ENCODE measurements around the gene SMYD1.

SMYD1 gene

DNA sequence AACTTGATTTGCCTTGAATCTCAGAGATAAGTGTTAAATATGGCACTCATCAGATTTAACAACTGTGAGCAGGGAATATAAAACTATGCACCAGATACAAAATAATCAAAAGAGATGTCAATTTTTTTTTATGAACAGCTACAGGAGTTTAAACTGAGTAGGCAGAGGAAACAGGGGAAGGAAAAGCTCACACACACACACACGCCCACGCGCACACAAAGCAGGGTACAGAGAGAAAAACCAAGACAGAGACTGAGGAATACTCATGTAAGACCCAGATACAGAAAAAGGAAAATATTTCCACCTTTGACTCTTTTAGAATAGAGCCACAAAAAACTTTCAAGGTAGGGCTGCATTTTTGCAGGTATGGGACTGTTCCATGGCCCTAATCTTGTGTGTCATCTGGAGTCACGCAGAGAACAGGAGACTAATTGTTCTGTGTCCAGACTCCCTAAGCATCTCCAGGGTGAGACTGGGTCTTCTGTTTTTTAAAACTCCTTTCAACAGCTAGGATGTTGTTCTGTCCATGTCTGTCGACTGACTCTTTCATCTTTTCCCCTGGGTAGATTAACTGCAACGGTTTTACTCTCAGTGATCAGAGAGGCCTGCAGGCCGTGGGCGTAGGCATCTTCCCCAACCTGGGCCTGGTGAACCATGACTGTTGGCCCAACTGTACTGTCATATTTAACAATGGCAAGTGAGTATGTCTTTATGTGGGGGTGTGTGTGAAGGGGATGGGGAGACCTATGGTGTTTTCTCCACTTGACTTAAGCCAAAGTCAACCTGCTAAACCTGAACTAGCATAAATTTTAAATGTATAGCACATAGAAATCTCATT, 23.0 kb downstream of the SMYD1 start:
- no peak for DNase-seq

DNA sequence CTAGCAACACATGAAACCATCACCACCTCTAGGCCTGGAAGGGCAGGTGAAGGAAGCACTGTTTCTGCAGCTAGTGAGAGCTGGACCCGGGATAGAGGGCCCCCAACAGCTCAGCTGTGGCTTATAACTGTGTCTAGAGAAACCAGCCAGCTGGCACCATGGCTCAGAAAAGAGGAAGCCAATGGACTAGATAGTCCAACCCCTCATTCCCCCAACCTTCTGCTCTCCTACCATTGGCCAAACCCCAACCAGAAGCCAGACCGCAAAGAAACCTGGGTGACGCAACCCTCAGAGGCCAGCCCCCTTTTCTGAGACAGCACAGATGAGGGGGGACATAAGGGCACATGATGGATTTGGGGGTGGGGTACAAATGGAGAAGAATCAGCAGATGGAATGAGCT, 24.3 kb downstream of the SMYD1 start:
- no peak for DNase-seq

DNA sequence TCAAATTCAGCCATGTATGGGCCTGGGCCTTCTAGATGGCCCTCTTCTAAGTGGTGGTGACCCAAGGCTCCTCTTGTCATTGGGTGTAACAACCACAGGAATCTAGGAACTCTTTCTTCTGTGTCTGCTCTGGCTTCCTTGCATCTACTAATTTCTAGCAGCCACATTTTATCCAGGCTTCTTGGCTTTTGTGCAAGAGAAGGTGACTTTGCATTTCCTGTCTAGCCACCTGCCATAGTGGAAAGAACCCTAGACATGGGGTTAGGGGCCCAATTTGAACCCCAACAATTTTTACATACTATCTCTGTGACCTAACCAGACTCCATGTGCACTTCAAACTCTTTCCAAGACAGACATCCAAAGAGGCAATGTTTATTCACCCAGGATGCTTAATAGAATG, 25.1 kb downstream of the SMYD1 start:
- no peak for DNase-seq

DNA sequence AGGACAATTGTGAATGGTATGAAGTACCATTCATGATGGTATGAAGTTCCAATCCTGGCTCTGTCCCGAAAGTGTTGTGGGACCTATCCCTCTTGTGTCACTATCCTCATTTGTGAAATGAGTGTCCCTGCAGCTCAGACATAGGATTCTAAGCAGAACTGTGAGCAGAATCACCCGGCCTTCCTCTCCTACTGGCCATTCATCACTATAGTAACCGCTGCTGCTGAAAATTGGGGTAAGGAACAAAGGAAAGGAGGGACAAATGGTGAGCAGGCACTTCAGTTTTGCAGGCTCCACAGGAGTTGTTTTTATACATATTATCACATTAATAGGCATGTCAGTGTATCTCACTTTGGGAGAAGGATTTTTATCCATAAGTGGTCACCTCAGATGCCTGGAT, 27.4 kb downstream of the SMYD1 start:
- no peak for DNase-seq

DNA sequence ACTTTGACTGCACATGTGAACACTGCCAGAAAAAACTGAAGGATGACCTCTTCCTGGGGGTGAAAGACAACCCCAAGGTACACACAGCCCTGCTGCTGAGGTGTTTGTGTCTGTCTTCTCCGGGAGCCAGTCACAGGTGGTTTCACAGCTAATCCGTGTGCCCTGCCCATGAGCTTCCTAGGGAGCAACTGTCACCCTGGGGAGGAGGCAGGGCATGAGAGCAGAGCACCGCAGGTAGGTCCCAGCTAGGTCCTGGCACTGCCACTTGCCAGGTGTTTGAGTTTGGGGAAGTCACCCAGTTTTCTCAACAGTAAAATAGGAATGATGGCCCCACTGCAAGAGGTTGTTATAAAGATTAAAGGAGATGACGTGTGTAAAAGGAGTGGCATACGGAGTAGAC, 29.1 kb downstream of the SMYD1 start:
- no peak for DNase-seq

DNA sequence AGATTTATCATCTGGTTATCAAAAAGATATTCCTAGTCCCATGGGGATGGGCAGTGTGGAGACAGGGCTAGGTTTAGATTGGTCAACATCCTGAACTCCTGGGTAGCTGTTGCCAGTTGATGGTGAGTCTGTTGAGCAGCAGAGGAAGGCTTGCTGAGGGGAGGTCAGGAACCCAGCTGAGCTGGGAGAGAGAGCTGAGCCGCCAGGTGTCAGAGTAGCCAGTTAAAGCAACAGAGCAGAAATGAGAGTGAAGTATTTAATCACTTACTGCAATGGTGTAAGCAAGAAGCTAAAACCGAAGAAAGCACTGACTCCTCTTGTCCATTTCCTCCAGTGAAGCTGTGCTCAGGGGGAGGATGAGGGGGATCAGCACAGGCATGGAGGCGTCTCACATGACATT, 29.6 kb downstream of the SMYD1 start:
- no peak for DNase-seq

DNA sequence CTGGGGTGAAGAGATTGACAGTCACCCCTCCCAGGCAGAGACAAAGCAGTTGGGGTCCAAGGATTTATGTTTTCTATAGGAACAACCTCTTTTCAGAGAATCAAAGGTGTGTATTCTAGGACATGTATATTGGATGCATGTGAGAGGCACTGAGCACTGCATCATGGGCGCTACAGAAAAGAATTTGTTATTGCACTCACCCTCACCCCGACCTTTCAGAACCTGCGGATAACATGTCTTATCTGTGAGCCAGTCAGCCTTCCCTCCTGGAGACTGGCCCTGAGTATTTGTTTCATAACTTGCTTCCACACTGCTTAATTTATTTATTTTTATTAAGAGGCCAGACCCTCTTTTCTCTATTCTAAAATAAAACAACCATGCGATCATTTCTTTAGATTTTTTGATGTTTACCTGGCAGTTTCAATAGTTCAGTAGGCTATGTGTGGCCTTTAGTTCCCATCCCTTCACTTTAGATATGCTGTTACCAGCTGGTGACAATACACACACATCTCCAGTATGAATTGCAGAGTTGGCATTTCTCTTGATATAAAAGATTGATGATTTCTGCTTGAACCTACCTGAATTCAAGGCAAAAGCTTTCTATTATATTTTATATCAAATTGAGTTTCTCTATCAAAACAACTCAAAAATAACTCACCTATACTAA, 30.4 kb downstream of the SMYD1 start:
- no peak for DNase-seq

DNA sequence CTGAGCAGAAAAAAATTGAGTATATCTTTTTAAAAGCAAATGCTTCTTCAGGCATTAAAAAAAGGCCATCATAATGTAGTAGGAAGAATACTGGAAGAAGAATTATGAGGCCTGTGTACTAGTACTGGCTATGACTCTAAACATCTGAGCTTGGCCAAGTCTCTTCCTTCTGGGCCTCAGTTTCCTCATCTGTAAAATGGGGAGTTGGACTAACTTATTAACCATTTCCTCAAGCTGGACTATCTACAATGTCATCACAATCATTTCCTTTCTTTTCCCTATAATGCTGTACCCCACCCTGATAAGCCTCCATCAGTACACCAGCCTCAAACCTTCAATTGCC, 30.9 kb downstream of the SMYD1 start:
- no peak for DNase-seq

DNA sequence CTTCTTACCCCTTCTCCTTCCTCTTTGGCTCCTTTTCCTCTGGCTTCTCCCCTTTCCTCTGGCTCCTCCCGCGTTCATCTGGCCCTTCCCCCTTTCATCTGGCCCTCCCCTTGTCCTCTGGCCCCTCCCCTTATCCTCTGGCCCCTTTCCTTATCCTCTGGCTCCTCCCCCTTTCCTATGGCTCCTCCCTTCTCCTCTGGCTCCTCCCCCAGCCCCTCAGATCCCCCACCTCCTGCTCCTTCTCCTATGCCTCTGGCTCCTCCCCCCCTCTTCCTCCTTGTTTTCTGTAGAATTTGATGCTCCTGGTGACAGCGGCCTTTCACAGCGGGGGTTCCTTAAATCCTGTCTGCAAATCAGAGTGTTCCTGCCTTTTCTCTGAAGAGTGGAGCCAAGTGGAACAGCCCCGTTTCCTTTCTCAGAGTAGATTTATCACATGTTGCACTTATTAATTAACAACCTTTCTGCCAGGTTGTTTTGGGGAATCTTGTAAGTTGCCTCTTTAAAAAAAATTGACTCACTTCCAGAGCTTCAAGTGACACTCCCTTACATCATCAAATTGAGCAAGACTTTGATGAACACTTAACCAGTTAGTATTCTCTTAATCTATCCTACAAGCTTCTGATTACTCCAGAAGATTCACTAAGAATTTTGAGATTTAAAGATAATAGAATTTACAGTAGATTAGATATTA, 32.3 kb downstream of the SMYD1 start:
- no peak for DNase-seq

DNA sequence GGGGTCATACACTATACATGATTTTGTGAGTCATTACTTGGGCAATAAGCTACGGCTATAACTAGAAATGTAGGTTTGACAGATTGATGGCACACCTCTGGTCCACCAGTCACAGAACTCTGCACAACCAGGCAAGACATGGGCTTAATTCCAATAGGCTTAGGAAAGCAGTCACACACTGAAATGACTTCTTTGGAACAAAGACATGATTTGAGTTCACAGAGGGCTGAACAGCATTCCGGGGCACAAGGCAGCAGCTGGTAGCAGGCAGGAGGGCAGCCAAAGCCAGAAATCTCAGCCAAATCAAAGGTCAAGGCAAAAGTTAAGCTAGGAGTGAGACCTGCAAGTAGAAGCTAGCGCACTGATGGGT, 32.8 kb downstream of the SMYD1 start:
- DNase-seq: no peak

DNA sequence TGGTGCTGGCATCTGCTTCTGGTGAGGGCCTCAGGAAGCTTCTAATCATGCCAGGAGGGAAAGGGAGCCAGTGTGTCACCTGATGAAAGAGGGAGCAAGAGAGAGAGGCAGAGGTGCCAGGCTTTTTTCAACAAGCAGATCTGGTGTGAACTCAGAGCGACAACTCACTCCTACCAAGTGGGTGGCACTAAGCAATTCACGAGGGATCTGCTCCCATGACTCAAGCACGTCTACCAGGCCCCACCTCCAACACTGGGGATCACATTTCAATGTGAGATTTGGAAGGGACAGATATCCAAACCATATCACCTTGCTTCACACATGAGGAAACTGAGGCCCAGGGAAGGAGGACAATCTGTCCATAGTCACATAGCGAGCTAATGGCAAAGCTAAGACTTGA, 41.2 kb downstream of the SMYD1 start:
- no peak for DNase-seq

DNA sequence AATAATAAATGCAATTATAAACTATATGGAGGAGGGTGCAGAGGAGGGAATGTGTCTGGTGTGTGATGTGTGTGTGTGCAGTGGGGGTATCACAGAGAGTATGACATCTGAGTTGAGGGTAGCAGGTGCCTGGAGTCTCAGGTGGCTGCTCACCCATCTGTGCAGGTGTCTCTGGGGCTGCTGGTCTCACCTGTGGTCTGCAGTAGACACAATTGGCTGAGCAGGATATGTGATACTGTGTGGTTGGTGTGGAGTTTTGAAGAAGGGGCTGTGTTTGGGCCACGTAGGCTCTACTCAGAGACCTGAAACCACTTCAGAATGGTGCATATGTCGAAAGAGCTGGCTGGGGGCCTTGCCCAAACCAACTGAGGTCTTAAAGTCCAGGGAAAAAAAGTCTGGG, 43.2 kb downstream of the SMYD1 start:
- no peak for DNase-seq

DNA sequence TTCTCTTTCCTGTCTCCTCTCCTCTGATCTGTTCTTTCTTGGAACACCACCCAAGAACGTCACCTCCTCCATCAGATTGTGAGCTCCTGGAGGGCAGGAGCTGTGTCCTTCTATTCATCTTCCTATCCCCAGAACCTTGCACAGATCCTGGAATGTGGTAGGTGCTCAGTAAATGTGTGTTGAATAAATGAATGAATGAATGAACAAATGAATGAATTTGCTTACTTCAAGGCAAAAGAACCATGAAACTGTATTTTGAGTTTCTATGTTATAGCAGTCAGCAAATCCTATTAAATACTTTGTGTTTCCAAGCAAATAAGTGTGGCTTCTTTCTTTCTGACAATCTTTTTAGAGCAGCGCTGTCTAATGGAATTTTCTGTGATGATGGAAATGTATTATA, 45.4 kb downstream of the SMYD1 start:
- no peak for DNase-seq

DNA sequence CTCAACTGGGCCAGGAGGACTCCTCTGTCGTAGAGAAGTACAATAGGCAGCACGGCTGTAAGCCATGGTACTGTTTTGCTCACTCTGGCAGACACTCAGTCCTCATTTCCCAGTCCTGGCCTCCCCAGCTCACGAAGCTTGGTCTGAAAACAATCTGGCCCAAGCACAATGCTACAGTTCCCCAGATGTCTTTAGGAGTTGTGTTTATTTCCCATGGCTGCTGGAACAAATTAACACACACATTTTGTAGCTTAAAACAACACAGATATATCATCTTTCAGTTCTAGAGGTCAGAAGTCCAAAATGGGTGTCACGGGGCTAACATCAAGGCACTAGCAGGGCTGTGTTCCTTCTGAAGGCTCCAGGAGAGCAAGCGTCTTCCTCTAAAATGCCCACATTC, 47.3 kb downstream of the SMYD1 start:
- no peak for DNase-seq

DNA sequence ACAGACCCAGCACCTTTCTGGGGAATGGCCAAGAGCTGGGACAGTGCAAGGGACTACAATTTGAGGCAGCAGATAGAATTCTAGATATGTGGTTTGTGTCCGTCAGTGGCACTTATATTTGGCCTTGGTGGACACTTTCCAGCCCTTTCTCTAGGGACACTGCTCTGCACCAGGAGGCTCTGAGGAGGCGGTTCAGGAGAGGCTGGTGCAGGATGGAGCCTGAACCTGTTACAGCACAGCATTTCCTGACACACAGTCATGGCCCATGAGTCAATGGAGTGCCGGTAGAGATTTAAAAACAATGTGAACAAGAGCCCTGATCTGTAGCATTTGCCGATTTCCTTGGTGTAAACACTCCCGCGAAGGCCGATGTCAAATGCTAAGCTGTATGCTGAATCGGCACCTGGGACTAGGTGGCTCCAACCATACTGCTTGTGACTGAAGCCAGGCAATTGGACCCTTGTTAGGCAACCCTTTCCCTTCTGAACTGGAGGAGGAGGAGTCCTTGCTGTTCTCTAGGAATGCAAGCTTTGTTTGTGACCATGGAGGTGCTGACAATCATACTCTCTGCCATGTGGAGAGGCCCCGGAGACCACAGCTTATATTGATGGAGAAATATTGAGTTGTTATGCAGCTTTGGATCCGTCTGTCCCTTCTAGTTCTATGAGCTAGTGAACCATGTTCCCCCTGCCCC, 48.3 kb downstream of the SMYD1 start:
- DNase-seq: no peak

DNA sequence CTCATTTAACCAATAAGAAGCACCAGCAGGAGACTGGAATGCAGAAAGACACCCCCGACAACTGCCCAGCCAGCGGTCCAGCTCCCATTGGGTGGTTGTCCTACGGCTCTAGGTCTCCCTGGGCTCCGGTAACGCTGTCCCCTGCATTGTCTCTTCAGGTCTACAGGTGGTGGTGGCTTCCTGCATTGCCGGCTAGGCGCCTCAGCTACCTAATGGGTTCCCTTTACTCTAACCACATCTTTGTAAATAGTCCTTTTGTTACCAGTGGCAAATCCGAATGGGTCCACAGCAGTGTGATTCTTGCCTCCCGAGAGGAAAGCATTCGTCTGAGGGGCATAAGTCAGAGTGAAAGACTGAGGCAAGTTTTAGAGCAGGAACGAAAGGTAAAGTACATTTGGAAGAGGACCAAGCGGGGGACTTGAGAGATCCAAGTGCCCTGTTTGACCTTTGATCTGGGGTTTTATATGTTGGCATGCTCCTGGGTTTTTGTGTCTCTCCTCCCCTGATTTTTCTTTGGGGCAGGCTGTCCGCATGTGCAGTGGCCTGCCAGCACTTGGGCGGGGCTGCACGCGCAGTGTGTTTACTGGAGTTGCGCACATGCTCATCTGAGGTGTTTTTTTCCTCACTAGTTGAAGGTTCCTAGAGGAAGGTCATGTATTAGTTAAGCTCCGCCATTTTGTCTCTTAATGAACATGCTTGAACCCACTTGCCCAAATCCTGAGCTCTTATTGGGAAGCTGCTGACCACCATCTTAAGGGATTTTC, 49.2 kb downstream of the SMYD1 start:
- DNase-seq: no peak

DNA sequence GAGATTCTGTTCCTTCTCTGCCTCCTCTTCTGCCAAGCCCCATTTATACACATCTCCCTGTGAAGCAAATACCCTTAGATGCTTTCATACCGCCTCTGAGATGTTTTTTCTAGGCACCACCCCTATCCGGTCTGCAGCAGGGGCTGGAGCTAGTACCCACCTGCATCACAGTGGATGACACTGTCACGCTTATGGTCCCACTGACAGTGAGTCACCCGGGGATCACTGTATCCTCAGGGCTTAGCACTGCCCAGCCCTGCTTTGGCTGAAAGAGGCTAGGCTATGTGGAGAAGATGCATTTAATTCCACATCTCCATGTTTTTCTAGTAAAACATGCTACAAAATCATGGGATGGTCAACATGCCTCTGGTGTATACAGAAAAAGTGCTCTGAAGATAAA, 50.3 kb downstream of the SMYD1 start:
- DNase-seq: no peak

DNA sequence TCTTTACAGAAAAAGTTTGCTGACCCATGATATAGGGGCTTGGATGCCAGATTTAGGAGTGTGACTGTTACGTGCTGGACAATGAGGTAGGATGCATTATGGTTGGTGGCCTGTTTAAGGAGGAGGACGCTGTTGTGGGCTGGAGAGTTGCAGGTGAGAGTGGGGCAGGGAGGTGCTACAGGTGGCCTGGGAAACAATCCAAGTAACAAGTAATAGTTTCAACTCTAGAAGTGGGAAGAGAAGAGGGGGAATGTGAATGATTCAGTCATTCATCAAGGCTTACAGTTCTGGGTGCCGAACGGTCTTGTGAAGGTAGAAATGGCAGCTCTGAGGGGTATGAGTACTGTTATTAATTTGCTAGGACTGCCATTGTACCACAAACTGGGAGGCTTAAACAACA, 54.1 kb downstream of the SMYD1 start:
- no peak for DNase-seq

DNA sequence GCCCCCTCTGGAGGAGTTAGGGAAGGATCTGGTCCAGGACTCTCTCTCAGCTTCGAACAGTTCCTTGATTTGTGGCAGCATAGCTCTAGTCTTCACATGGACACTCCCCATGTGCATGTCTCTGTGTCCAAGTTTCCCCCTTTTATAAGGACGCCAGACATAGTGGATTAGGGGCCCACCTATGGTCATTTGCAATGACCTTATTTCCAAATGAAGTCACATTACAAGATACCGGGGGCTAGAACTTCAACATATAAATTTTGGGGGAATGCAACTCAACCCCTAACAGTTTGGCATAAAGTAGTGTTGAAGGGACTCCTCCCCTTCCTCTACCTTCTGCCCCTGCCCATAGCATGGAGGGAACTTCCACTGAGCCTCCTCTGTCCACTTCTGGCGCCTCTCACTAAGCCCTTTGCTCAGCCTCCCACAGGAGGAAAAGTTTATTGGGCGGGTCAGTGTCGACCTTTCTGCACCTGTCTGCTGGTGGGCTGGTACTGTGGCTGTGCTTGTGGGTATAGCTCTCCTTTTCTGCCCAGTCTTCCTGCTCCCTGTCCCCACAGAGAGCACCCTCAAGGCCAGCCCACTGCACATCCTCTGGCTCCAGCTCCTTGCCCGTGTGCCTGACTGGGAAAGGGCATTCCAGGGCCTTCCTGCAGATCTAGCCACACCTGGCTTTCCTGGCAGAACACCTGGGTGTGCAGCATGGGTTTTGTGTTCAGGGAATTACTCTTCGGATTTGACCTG, 54.7 kb downstream of the SMYD1 start:
- DNase-seq: no peak

DNA sequence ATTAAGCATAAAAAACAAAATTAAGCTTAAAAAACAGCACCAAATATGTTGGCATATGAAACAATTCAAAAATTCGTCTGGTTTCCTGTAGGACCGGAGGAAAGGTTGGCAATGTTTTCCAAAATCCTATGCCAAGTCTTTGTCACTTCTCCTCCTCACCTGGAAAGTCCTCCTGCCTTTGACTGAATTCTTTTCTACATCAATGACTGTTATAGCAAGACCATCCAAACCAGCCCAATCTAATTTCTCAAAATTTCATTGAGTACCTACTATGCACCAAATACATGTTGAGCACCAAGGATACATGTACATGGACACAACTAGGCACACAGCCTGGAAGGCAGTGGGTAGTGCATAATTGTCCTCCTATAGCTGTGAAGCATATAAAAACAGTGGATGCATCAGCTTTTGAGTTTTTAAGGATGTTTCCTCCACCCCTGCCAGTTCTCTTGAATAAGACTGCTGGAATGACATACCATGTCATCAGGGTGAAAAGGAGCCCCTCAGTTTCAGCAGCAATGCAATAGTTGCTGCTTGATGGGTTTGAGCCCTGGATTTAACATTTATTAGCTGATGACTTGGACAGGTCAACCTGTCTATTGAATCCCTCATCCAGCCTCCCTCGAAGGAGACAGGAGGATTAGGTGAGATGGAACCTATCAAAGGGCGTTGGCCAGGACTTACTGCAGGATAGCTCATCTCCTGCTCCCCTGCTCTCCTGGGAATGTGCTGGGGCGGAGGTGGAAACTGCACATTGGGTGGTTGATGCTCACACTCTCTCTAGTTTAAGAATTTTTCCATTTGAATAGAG, 55.7 kb downstream of the SMYD1 start:
- DNase-seq: no peak
